GM23338 (cell line): ENCODE measurements around the gene FHIT.

Experiments used
- CTCF ChIP-seq, 2 experiments: fragments of 200-600 bp in 1 of 2; sonication (generic) in 1 of 2; conservative IDR thresholded peaks; 2 replicates each; pipeline versions ENCODE4 v1.5.1 to v1.6.1; 2016 to 2017; ENCODE audit warnings: antibody characterized with exemption in 2 of 2, low read depth in 2 of 2, mild to moderate bottlenecking in 2 of 2, moderate library complexity in 1 of 2
- TF ChIP-seq, protein P1 (sequence below): IDR thresholded peaks from one replicate; pipeline ENCODE4 v1.6.1; 2018; ENCODE audit warnings: antibody characterized with exemption; ENCODE audit not compliant: unreplicated experiment

GRCh38 chr3:60514866-60515265 is 736.4 kb downstream of the FHIT start:
- TF ChIP-seq CTCF (conservative IDR thresholded peaks at IDR 0.05; ENCODE audit: low read depth in 2 of 2): no peak
- TF ChIP-seq, protein P1, sequence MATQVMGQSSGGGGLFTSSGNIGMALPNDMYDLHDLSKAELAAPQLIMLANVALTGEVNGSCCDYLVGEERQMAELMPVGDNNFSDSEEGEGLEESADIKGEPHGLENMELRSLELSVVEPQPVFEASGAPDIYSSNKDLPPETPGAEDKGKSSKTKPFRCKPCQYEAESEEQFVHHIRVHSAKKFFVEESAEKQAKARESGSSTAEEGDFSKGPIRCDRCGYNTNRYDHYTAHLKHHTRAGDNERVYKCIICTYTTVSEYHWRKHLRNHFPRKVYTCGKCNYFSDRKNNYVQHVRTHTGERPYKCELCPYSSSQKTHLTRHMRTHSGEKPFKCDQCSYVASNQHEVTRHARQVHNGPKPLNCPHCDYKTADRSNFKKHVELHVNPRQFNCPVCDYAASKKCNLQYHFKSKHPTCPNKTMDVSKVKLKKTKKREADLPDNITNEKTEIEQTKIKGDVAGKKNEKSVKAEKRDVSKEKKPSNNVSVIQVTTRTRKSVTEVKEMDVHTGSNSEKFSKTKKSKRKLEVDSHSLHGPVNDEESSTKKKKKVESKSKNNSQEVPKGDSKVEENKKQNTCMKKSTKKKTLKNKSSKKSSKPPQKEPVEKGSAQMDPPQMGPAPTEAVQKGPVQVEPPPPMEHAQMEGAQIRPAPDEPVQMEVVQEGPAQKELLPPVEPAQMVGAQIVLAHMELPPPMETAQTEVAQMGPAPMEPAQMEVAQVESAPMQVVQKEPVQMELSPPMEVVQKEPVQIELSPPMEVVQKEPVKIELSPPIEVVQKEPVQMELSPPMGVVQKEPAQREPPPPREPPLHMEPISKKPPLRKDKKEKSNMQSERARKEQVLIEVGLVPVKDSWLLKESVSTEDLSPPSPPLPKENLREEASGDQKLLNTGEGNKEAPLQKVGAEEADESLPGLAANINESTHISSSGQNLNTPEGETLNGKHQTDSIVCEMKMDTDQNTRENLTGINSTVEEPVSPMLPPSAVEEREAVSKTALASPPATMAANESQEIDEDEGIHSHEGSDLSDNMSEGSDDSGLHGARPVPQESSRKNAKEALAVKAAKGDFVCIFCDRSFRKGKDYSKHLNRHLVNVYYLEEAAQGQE: no peak
